ENCODE data around the gene CEBPB. TPM values are rescaled to one million over a fixed set of nuclear protein-coding genes. Genes with fewer than 3 reads are reported as not detected.

Gene CEBPB
- 100 to 1,000 TPM; 202 to 524 (median 275) TPM for total RNA-seq

DNA sequence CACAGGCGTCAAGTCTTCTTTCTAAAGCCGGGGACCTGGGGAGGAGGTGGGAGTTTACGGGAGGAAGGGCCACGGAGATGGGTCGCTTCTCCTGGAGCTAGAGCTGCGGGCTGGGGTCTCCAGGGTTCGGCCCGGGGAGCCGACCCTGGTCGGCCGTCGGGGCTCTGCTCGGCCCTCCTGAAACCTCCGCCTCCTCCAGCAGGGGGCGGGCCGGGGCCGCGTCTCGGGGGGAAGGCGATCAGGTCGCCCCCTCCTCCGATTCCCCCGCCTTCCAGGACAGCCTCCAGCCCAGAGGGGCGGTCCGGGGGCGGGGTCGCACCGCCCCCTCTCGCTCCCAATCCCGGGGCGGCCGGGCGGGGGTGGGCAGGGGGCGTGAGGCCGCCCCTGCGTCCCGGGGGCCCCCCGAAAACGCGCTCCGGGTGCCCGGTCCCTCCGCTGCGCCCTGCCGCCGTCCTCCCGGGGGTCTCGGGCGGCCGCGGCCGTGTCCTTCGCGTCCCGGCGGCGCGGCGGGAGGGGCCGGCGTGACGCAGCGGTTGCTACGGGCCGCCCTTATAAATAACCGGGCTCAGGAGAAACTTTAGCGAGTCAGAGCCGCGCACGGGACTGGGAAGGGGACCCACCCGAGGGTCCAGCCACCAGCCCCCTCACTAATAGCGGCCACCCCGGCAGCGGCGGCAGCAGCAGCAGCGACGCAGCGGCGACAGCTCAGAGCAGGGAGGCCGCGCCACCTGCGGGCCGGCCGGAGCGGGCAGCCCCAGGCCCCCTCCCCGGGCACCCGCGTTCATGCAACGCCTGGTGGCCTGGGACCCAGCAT is at the start of gene CEBPB:
Gene CEBPB, plus strand, starts transcription at position 580 of the 814 bp plus-strand sequence. Its CDS starts 204 bp downstream, at position 784.
- peaks cover 0 to 48% (median 8%) of the 10 kb centered on the region in 4 donors for H3K4me1 ChIP-seq
- H3K4me3 ChIP-seq, result peak within 1 kb of the TSS; percentile 85 to 97 (median 90)
- H3K27me3 ChIP-seq, result no peaks in the 10 kb centered on the region
- peak; percentile 83 to 90 for DNase-seq (ENCODE audit: low spot score in 2 of 2)
- H3K27ac ChIP-seq, result peak within 1 kb of the TSS; percentile 97 to 100 (median 99)
- H3K9me3 ChIP-seq, result no peaks in the 10 kb centered on the region
- TF ChIP-seq POLR2A (IDR thresholded peaks at IDR 0.05), result peak; percentile 99 to 100
- TF ChIP-seq EP300 (IDR thresholded peaks at IDR 0.05), result peak; percentile 28 to 99
- TF ChIP-seq, protein P1, sequence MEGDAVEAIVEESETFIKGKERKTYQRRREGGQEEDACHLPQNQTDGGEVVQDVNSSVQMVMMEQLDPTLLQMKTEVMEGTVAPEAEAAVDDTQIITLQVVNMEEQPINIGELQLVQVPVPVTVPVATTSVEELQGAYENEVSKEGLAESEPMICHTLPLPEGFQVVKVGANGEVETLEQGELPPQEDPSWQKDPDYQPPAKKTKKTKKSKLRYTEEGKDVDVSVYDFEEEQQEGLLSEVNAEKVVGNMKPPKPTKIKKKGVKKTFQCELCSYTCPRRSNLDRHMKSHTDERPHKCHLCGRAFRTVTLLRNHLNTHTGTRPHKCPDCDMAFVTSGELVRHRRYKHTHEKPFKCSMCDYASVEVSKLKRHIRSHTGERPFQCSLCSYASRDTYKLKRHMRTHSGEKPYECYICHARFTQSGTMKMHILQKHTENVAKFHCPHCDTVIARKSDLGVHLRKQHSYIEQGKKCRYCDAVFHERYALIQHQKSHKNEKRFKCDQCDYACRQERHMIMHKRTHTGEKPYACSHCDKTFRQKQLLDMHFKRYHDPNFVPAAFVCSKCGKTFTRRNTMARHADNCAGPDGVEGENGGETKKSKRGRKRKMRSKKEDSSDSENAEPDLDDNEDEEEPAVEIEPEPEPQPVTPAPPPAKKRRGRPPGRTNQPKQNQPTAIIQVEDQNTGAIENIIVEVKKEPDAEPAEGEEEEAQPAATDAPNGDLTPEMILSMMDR (IDR thresholded peaks at IDR 0.05), result peak; percentile 82 to 97 (median 93)
- peaks cover 2 to 35% (median 3%) of the 10 kb centered on the region in 3 donors for H3K36me3 ChIP-seq
- 1 to 3% methylated on average over 20 to 44 of the region's 89 CpGs for WGBS, 2 donors

- Histone ChIP-seq H3K4me3 (no peak overlapping the region), H3K27ac (peak overlapping the region in 2 of 4 donors; percentile 33 to 90), H3K9me3 (no peaks in the 10 kb centered on the region), H3K4me1 (peaks cover 3 to 74% (median 26%) of the 10 kb centered on the region in 4 donors), H3K27me3 (no peaks in the 10 kb centered on the region), H3K36me3 (peaks cover 0 to 27% (median 5%) of the 10 kb centered on the region in 3 donors)
- 92 to 94% methylated on average over 6 of the region's 6 CpGs for WGBS, 2 donors
- TF ChIP-seq POLR2A (IDR thresholded peaks at IDR 0.05), result no peak
- no peak for TF ChIP-seq EP300 (IDR thresholded peaks at IDR 0.05)
- TF ChIP-seq, protein P1 (IDR thresholded peaks at IDR 0.05), result no peak
- no peak for DNase-seq (ENCODE audit: low spot score in 2 of 2)
Measured at GRCh38 chr20:50141018-50141675, 49.5 kb upstream of the CEBPB start.

DNA sequence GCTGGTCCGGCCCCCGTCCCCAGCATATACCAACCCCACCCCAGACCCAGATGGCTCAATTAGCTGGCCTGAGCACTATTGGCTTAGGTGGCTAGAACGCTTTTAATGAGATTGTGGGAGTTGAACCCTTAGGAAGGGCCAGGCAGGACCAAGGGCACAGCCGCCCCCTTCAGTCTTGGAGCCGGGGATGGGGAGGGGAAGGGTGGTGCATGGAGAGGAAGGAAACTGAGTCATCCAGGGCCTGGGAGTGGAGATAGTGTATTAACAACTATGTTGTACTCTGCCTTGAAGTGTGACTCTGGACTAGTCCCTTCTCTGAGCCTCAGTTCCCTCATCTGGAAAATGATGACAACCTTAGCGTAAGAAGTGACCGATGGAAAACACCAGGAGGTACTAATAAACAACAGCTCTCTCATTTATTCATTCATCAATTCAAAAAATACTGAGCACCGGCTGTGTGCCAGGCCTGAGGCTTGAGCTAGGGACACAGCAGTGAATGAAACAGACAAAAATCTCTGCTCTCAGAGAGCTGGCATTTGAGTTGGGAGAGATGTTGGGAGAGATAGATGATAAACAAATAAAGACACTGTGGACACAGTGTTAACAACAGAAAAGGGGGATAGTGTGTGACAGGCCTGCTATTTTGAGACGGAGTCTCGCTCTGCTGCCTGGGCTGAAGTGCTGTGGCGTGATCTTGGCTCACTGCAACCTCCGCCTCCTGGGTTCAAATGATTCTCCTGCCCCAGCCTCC is 48.6 kb upstream of the CEBPB start:
- 84 to 87% methylated on average over 12 of the region's 12 CpGs for WGBS, 2 donors
- Histone ChIP-seq H3K27ac (peak overlapping the region in 2 of 4 donors; percentile 48 to 90), H3K4me3 (no peak overlapping the region), H3K27me3 (no peaks in the 10 kb centered on the region), H3K4me1 (peaks cover 3 to 80% (median 34%) of the 10 kb centered on the region in 4 donors), H3K9me3 (no peaks in the 10 kb centered on the region), H3K36me3 (peaks cover 0 to 27% (median 5%) of the 10 kb centered on the region in 3 donors)
- no peak for DNase-seq (ENCODE audit: low spot score in 2 of 2)
- TF ChIP-seq, protein P1 (IDR thresholded peaks at IDR 0.05), result no peak
- TF ChIP-seq EP300 (IDR thresholded peaks at IDR 0.05), result no peak
- no peak for TF ChIP-seq POLR2A (IDR thresholded peaks at IDR 0.05)

DNA sequence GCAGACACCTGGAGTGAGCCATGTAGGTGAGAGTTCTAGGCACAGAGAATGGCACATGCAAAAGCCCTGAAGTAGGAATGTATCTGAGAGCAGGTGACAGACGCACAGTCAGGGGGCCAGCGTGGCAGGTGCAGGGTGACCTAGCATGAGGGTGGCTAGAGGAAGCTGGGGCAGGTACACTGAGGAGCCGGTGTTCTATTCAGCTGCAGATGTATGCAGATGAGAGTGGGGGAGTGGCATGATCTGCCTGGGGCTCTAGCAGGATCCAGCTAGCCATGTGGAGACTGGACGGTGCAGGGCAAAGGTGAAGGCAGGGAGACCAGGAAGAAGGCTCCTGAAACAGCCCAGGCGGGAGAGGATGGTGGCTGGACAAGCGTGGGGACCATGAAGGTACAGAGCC is 47.8 kb upstream of the CEBPB start:
- 79 to 80% methylated on average over 6 of the region's 6 CpGs for WGBS, 2 donors

More for the DNA sequence above, 47.8 kb upstream of the CEBPB start:
- TF ChIP-seq EP300 (IDR thresholded peaks at IDR 0.05) (no peak), POLR2A (IDR thresholded peaks at IDR 0.05) (no peak)
- TF ChIP-seq, protein P1 (IDR thresholded peaks at IDR 0.05), result no peak
- no peak for DNase-seq (ENCODE audit: low spot score in 2 of 2)
- Histone ChIP-seq H3K4me3 (no peak overlapping the region), H3K27me3 (no peaks in the 10 kb centered on the region), H3K27ac (no peak overlapping the region), H3K9me3 (no peaks in the 10 kb centered on the region), H3K36me3 (peaks cover 0 to 27% (median 5%) of the 10 kb centered on the region in 3 donors), H3K4me1 (peaks cover 3 to 78% (median 34%) of the 10 kb centered on the region in 4 donors)

Measured in tibial nerve (tissue), 4 donors.